Ascending aorta (tissue), 2 donors: Measurements from ENCODE around the gene ARHGAP24. TPM values are rescaled to one million over a fixed set of nuclear protein-coding genes. Genes with fewer than 3 reads are reported as not detected.
A peak's percentile ranks its signal among the peaks of the same experiment; 100 is the strongest.

Experiments
- DNase-seq, 2 donors: peaks; one replicate each; pipeline ENCODE4 v3.0.0-alpha.2; 2019; ENCODE audit warnings: low spot score in 2 of 2
- H3K27ac ChIP-seq, 2 donors: fragments of 200-600 bp; sonication (generic); one replicate each; pipeline ENCODE4 v1.5.1; 2016 to 2017; ENCODE audit warnings: mild to moderate bottlenecking in 1 of 2
- H3K27me3 ChIP-seq: fragments of 200-600 bp; sonication (generic); one replicate; pipeline ENCODE4 v1.5.1; 2017
- H3K36me3 ChIP-seq, 2 donors: fragments of 200-600 bp; sonication (generic); one replicate each; pipeline ENCODE4 v1.5.1; 2016
- H3K4me1 ChIP-seq, 2 donors: fragments of 200-600 bp; sonication (generic); one replicate each; pipeline ENCODE4 v1.5.1; 2016 to 2017; ENCODE audit warnings: mild to moderate bottlenecking in 1 of 2
- H3K4me3 ChIP-seq, 2 donors: fragments of 200-600 bp; sonication (generic); one replicate each; pipeline ENCODE4 v1.5.1; 2016 to 2017; ENCODE audit warnings: mild to moderate bottlenecking in 1 of 2
- H3K9me3 ChIP-seq, 2 donors: fragments of 200-600 bp; sonication (generic); one replicate each; pipeline ENCODE4 v1.5.1; 2016
- intact Hi-C: fragments of 100-400 bp; cut with DNase I; formaldehyde crosslinking; loops from one replicate; pipeline ENCODE4 v1.15.1; 2023
- total RNA-seq: library from RNA; depleted of rRNA; stranded (reverse); fragments of >200 nt; gene quantifications from one replicate; pipeline ENCODE4 v1.1.0, GENCODE V29; 2016
- TF ChIP-seq, protein P1 (sequence below), 3 experiments: fragments of 200-600 bp in 2 of 3; fragments of 450-650 bp in 1 of 3; sonication (generic) in 2 of 3; IDR thresholded peaks; one replicate each; pipeline ENCODE4 v1.5.1; 2016 to 2019; ENCODE audit warnings: antibody characterized with exemption in 3 of 3, mild to moderate bottlenecking in 1 of 3, moderate library complexity in 1 of 3

The ARHGAP24 gene
- total RNA-seq, result 13.9 TPM

DNA sequence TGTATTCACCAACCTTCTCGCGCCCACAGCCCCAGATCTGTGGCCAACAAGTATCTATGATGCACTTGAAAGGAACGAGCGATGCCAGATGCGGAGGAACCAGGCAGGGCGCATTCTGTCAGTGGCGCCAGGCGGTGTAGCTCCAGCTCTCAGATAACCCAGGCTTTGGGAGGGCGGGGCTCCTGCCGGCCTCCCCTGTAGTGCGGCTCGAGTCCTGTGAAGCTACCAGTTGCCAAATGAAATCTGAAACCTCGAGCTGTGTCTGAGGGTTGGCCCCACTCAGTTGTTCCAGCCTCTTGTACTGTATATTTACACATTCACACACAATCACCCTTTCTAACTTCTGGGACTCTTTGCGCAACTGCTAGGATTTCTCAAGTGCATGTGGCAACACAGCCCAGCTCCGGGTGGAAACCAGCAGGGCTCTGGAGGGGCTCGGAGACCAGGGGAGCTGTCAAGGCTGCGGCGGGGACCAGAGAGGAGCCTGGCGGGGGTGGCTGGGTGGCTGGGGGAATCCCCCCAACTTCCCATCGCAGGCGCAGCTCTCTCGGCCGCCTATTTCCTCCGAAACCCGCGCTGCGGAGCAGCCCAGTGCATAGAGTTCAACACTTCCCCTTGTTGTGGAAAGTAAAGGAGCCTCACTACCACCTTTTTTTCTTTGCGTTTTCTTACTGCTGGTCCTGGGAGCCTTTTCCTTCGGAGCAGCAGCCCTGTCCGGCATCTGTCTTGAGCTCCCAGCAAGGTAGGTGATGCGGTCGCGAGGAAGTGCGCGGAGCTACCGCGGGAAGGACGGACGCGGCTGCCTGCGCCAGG, at the start of gene ARHGAP24:
ARHGAP24 (plus strand) TSS at position 333 of the 813 bp plus-strand sequence.
- Histone ChIP-seq H3K9me3 (no peaks in the 10 kb centered on the region), H3K27me3 (no peaks in the 10 kb centered on the region), H3K36me3 (no peaks in the 10 kb centered on the region), H3K27ac (no peak within 1 kb of the TSS), H3K4me1 (no peaks in the 10 kb centered on the region), H3K4me3 (peak within 1 kb of the TSS; percentile 53 to 61)
- DNase-seq, result peak; percentile 17 to 84
- intact Hi-C loops, result no loop called here
- TF ChIP-seq, protein P1, sequence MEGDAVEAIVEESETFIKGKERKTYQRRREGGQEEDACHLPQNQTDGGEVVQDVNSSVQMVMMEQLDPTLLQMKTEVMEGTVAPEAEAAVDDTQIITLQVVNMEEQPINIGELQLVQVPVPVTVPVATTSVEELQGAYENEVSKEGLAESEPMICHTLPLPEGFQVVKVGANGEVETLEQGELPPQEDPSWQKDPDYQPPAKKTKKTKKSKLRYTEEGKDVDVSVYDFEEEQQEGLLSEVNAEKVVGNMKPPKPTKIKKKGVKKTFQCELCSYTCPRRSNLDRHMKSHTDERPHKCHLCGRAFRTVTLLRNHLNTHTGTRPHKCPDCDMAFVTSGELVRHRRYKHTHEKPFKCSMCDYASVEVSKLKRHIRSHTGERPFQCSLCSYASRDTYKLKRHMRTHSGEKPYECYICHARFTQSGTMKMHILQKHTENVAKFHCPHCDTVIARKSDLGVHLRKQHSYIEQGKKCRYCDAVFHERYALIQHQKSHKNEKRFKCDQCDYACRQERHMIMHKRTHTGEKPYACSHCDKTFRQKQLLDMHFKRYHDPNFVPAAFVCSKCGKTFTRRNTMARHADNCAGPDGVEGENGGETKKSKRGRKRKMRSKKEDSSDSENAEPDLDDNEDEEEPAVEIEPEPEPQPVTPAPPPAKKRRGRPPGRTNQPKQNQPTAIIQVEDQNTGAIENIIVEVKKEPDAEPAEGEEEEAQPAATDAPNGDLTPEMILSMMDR (IDR thresholded peaks at IDR 0.05), result no peak

DNA sequence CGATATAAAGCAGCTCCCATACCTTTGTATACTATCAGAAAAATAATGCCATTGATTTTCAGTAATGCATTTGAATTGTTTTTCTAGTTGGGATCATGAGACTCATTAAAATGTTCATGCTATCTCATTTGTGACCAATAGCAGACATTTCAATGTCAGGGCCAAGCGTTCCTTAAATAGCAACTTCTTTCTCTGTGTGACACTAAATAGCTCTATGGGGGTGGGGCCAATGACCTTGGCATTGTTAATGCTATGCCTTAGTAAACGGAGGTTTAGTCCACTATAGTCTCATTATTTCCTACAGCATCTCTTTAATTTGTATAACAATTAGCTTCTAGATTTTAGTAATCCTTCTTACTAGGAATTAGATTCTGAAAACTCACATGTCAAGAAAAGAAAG, 48.6 kb upstream of the ARHGAP24 start:
- no peaks in the 10 kb centered on the region for H3K36me3 ChIP-seq
- no peaks in the 10 kb centered on the region for H3K27me3 ChIP-seq
- H3K4me3 ChIP-seq, result no peak overlapping the region
- no peaks in the 10 kb centered on the region for H3K9me3 ChIP-seq
- TF ChIP-seq, protein P1 (IDR thresholded peaks at IDR 0.05), result no peak
- H3K4me1 ChIP-seq, result no peaks in the 10 kb centered on the region
- no peak for DNase-seq
- intact Hi-C loops, result no loop called here
- no peak overlapping the region for H3K27ac ChIP-seq

DNA sequence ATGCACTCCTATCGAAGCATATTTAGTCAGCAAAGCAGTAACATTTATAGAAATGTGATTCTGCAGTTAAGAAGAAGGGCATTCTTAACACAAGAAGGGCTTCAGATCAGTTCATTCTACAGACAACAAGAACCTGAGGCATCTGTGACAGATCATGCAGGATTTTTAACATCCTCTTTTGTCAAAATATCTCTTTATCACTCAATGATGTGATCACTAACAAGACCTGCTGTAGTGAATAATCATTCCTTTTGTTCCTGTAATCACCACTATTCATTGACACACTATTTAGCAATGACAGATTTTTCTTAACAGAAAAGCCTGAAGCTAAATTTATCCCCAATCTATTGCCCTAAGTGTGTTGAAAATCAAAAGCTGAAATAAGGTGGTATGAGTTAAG, 47.8 kb upstream of the ARHGAP24 start:
- intact Hi-C loops, result no loop called here
- Histone ChIP-seq H3K27me3 (no peaks in the 10 kb centered on the region), H3K4me1 (no peaks in the 10 kb centered on the region), H3K27ac (no peak overlapping the region), H3K9me3 (no peaks in the 10 kb centered on the region), H3K36me3 (no peaks in the 10 kb centered on the region), H3K4me3 (no peak overlapping the region)
- DNase-seq, result no peak
- TF ChIP-seq, protein P1 (IDR thresholded peaks at IDR 0.05), result no peak

DNA sequence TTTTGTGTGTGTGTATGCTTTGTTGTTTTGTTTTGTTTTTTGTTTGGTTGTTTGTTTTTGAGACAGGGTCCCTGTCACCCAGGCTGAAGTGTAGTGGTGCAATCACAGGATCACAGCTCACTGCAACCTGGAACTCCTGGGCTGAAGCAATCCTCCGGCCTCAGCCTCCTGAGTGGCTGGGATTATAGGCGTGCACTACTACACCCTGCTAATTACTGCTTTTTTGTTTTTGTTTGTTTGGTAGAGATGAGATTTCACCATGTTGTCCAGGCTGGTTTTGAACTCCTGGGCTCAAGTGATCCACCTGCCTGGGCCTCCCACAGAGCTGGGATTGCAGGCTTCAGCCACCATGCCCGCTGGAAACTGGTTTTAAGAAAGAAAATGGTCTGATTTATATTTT, 44.7 kb upstream of the ARHGAP24 start:
- no peaks in the 10 kb centered on the region for H3K4me1 ChIP-seq
- no peaks in the 10 kb centered on the region for H3K36me3 ChIP-seq
- no peaks in the 10 kb centered on the region for H3K27me3 ChIP-seq
- TF ChIP-seq, protein P1 (IDR thresholded peaks at IDR 0.05), result no peak
- intact Hi-C loops, result no loop called here
- no peaks in the 10 kb centered on the region for H3K9me3 ChIP-seq
- no peak overlapping the region for H3K4me3 ChIP-seq
- DNase-seq, result no peak
- H3K27ac ChIP-seq, result no peak overlapping the region

DNA sequence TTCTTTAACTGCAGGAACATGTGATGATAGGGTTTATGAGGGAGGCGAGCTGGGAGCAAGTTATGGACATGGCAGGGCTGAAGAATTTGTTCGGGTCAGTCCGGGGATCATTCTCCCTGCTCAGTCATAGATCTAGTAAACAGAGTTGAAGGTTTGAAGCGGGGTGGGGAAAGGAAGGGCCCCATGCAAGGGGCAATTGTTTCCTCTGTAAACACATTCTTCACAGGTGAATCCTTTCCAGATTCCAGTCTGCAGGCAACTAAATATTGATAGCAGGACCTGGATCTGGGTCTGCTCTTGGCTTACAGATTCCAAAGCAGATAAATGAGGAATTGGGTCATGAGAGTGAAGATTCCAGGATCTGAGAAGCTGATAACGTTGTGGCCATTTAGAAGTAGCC, 44.3 kb upstream of the ARHGAP24 start:
- TF ChIP-seq, protein P1 (IDR thresholded peaks at IDR 0.05), result no peak
- Histone ChIP-seq H3K4me1 (no peaks in the 10 kb centered on the region), H3K4me3 (no peak overlapping the region), H3K27me3 (no peaks in the 10 kb centered on the region), H3K36me3 (no peaks in the 10 kb centered on the region), H3K27ac (no peak overlapping the region), H3K9me3 (no peaks in the 10 kb centered on the region)
- intact Hi-C loops, result no loop called here
- DNase-seq, result no peak
